Measurements from ENCODE around the gene GYG2.

- TF ChIP-seq CTCF (conservative IDR thresholded peaks at IDR 0.05; ENCODE audit: low read depth, low read length) (no peak), EZH2 (IDR thresholded peaks at IDR 0.05; ENCODE audit: borderline replicate concordance, low read depth, low read length, poor library complexity, severe bottlenecking) (no peak)
These were observed 3.8 kb upstream of the GYG2 start for GRCh38 chrX:2824886-2825285.

Measured in A673 (cell line).